Ovary (tissue), 9 donors: ENCODE measurements around the gene SDHAF1. TPM values are rescaled to one million over a fixed set of nuclear protein-coding genes. Genes with fewer than 3 reads are reported as not detected.

Experiments used
- DNase-seq, 5 donors: peaks; one replicate each; pipeline ENCODE4 v3.0.0-alpha.2; 2019 to 2020
- H3K27ac ChIP-seq, 2 donors: fragments of 200-600 bp; one replicate each; pipeline versions ENCODE4 v1.5.1 to v1.8.0; 2019 to 2022
- H3K27me3 ChIP-seq: fragments of 200-600 bp; one replicate; pipeline ENCODE4 v1.8.0; 2022
- H3K36me3 ChIP-seq: fragments of 200-600 bp; sonication (generic); one replicate; pipeline ENCODE4 v1.5.1; 2019
- H3K4me1 ChIP-seq: one replicate; pipeline ENCODE4 v1.8.1; 2013; ENCODE audit warnings: mild to moderate bottlenecking, moderate library complexity; ENCODE audit not compliant: insufficient read depth
- H3K4me3 ChIP-seq: fragments of 200-600 bp; sonication (generic); one replicate; pipeline ENCODE4 v1.5.1; 2017
- H3K9me3 ChIP-seq, 2 donors: fragments of 200-600 bp in 1 of 2; sonication (generic) in 1 of 2; one replicate each; pipeline versions ENCODE4 v1.5.1 to v1.8.1; 2013 to 2019; ENCODE audit warnings: mild to moderate bottlenecking in 1 of 2, moderate library complexity in 1 of 2
- EP300 ChIP-seq: sonication (generic); formaldehyde crosslinking; IDR thresholded peaks from one replicate; pipeline ENCODE4 v1.6.1; 2017; ENCODE audit warnings: antibody characterized with exemption
- POLR2A ChIP-seq: fragments of 450-650 bp; IDR thresholded peaks from one replicate; pipeline ENCODE4 v1.6.1; 2017; ENCODE audit warnings: antibody characterized with exemption, mild to moderate bottlenecking, moderate library complexity
- WGBS, 3 donors: extraction: QIAGEN DNeasy Blood & Tissue Kit in 1 of 3; methylation state at CpG; one replicate each; pipeline versions ENCODE4 v1.1.5 to v1.1.7; 2013 to 2017; 5-methylcytosine and 5-hydroxymethylcytosine counted together
- intact Hi-C, 4 donors: fragments of 100-400 bp; cut with DNase I; formaldehyde crosslinking; loops; one replicate each; pipeline versions ENCODE4 v1.11.0 to v1.15.1; 2022 to 2023
- polyA plus RNA-seq, 2 donors: library from polyadenylated mRNA; stranded (reverse); fragments of 200-250 nt in 1 of 2; fragments of 350-450 nt in 1 of 2; fragmentation: Illumina TruSeq in 1 of 2; extraction: RNeasy Lipid Tissue Mini Kit (QIAGEN cat#74804) in 1 of 2; gene quantifications; one replicate each; pipeline ENCODE4 v1.2.3, GENCODE V29; 2013 to 2014
- total RNA-seq, 7 donors: library from RNA; depleted of rRNA in 2 of 7; stranded (reverse); fragments of >200 nt in 2 of 7; fragmentation: NEBNext Ultra II Directional in 3 of 7; extraction: Animal tissue kit (Norgen Biotek cat#: 25700) in 3 of 7; gene quantifications; one replicate each; pipeline versions ENCODE4 v1.1.0 to v1.2.4, GENCODE V29; 2016 to 2023
- TF ChIP-seq, protein P1 (sequence below), 3 donors: fragments of 450-650 bp in 2 of 3; fragments of 200-600 bp in 1 of 3; IDR thresholded peaks; one replicate each; pipeline versions ENCODE4 v1.5.1 to v1.8.0; 2016 to 2022; ENCODE audit warnings: antibody characterized with exemption in 3 of 3, mild to moderate bottlenecking in 1 of 3
- donor health status: DM: no; HTN: no; CAD: no; lungs with moderate emphysema.
- donor health status: DM: no; HTN: no; CAD: no.
- donor health status: Bipolar disorder and iron deficiency.
- donor health status: DM: yes; HTN: yes; CAD: no.
- donor health status: DM: no; HTN: no; CAD: no.
- donor health status: DM: yes; HTN: yes; CAD: no.

SDHAF1 gene
- total and polyA plus RNA-seq, 9 donors: 11.2 to 78.6 (median 20.2) TPM

DNA sequence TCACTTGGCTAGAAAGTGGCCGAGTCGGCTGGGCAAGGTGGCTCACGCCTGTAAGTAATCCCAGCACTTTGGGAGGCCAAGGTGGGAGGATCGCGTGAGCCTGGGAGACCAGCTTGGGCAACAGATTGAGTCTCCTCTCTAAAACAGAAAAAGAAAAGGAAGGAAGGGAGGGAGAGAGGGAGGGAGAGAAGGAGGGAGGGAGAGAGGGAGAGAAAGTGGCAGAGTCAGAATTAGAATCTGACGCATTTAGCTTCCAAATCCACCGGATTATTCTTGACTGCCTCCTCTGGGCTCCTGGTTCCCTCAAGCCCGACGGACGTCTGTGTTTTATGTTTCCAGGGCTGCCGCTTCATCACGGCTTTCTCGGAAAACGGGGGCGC, 36.3 kb upstream of the SDHAF1 start:
- Histone ChIP-seq H3K36me3 (no peaks in the 10 kb centered on the region), H3K27ac (no peak overlapping the region), H3K27me3 (no peaks in the 10 kb centered on the region), H3K4me1 (peaks cover 7% of the 10 kb centered on the region), H3K9me3 (no peaks in the 10 kb centered on the region), H3K4me3 (no peak overlapping the region)
- DNase-seq: no peak
- intact Hi-C loops: no loop called here
- TF ChIP-seq POLR2A: no peak
- TF ChIP-seq, protein P1, sequence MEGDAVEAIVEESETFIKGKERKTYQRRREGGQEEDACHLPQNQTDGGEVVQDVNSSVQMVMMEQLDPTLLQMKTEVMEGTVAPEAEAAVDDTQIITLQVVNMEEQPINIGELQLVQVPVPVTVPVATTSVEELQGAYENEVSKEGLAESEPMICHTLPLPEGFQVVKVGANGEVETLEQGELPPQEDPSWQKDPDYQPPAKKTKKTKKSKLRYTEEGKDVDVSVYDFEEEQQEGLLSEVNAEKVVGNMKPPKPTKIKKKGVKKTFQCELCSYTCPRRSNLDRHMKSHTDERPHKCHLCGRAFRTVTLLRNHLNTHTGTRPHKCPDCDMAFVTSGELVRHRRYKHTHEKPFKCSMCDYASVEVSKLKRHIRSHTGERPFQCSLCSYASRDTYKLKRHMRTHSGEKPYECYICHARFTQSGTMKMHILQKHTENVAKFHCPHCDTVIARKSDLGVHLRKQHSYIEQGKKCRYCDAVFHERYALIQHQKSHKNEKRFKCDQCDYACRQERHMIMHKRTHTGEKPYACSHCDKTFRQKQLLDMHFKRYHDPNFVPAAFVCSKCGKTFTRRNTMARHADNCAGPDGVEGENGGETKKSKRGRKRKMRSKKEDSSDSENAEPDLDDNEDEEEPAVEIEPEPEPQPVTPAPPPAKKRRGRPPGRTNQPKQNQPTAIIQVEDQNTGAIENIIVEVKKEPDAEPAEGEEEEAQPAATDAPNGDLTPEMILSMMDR (IDR thresholded peaks at IDR 0.05): no peak
- no peak for TF ChIP-seq EP300
- WGBS, 3 donors: 29 to 34% (median 30%) methylated on average over 15 of the region's 15 CpGs

DNA sequence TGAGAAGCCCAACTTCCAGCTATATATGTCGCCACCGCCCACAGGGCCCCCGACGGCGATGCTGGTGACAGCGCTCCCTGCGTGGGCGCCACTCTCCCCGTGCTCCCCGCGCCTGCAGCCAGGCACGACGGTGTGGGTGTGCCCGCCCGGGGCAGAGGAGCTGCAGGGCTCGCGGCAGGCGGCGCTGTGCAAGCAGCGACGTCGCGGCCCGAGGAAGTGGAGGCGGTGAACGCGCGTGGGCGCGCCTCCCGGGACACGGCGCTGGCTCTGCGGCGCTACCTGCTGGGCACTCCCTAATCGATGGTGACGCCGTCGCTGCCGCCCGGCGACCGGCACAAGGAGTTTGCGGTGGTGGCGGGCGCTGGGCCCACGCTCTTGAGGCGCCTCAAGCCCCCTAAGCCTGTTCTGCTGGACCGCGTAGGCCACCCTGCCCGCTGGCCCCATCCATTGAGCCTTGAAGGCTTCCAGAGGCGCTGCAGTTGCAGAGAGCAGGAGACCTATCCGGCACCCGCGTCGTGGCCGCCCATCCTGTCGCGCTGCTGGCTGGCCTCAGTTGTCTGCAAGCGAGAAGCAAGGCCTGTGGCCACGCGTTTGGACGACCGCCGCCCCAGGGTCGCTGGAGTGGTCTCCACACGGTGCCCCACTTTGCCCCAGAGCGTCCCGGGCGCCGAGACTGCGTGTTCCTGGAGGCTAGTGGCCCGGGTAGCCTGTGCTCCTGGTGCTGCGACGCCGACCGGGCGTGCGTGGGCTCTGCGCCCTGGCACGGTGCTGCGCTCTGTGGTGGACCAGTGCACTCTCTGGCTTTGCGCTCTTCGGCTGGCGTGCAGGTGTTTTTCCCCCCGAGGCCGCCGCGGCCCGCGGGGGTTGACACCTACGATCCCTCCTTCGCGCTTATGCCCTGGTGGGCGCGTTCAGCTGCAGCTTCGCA, 35.7 kb upstream of the SDHAF1 start:
- DNase-seq: no peak
- H3K9me3 ChIP-seq: no peaks in the 10 kb centered on the region
- WGBS, 3 donors: 6 to 11% (median 9%) methylated on average over 68 to 97 of the region's 97 CpGs
- TF ChIP-seq, protein P1 (IDR thresholded peaks at IDR 0.05): no peak
- no peak for TF ChIP-seq EP300
- no peak for TF ChIP-seq POLR2A
- no peaks in the 10 kb centered on the region for H3K36me3 ChIP-seq
- H3K27me3 ChIP-seq: no peaks in the 10 kb centered on the region
- peaks cover 7% of the 10 kb centered on the region for H3K4me1 ChIP-seq
- H3K4me3 ChIP-seq: no peak overlapping the region
- no peak overlapping the region for H3K27ac ChIP-seq
- intact Hi-C loops: no loop called here

- DNase-seq: no peak
- no peak for TF ChIP-seq EP300
- no peak for TF ChIP-seq POLR2A
- TF ChIP-seq, protein P1 (IDR thresholded peaks at IDR 0.05): no peak
- Histone ChIP-seq H3K36me3 (no peaks in the 10 kb centered on the region), H3K4me1 (peaks cover 7% of the 10 kb centered on the region), H3K27me3 (no peaks in the 10 kb centered on the region), H3K9me3 (no peaks in the 10 kb centered on the region), H3K4me3 (no peak overlapping the region), H3K27ac (no peak overlapping the region)
- intact Hi-C loops: no loop called here
- 17 to 33% (median 27%) methylated on average over 20 of the region's 20 CpGs for WGBS, 3 donors
Observed at GRCh38 chr19:35959968-35960320, 35.0 kb upstream of the SDHAF1 start.

DNA sequence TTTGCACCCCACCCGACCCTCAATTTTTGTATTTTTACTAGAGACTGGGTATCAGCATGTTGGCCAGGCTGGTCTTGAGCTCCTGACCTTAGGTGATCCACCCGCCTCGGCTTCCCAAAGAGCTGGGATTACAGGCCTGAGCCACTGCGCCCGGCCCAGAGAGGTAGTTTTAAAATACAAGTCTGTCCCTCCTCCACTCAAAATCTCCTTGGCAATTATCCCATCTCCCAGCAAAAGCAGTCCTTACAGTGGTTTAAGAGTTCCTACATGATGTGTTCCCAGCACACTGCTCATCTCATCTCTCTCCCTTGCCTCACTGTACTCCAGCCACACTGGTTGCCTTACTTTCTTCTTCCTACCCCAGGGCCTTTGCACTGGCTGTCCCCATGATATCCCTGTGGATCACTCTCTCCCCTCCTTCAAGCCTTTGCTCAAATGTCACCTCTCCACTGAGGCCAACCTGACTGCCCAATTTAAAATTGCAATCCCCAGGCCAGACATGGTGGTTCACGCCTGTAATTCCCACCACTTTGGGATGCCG, 34.5 kb upstream of the SDHAF1 start:
- peaks cover 7% of the 10 kb centered on the region for H3K4me1 ChIP-seq
- DNase-seq: no peak
- H3K9me3 ChIP-seq: no peaks in the 10 kb centered on the region
- WGBS, 3 donors: 70 to 76% (median 75%) methylated on average over 7 of the region's 7 CpGs
- no peak overlapping the region for H3K27ac ChIP-seq
- intact Hi-C loops: no loop called here
- H3K36me3 ChIP-seq: no peaks in the 10 kb centered on the region
- TF ChIP-seq EP300 (no peak), POLR2A (no peak)
- TF ChIP-seq, protein P1 (IDR thresholded peaks at IDR 0.05): no peak
- no peak overlapping the region for H3K4me3 ChIP-seq
- no peaks in the 10 kb centered on the region for H3K27me3 ChIP-seq
